ENCODE results near the gene KCNT2. TPM values are rescaled to one million over a fixed set of nuclear protein-coding genes. Genes with fewer than 3 reads are reported as not detected.

The KCNT2 gene
- total RNA-seq, 4 donors from 2014 or later: 0.35 to 2.3 (median 0.91) TPM; not detected in 1

DNA sequence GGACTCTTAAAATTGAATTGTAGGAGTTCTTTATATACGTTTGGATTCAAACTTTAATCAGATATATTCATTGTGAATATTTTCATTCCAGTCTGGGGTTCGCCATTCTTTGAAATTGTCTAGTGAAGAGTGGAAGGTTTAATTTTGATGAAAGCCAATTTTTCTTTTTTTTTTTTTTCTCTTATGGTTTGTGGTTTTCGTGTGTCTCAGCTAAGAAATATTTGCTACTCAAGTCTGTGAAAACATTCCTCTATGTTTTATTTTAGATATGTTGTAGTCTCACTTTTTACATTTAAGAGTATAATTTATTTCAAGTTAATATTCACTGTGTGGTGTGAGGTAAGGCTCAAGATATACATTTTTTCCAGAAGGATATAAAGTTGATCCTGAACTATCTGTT lies 220.5 kb downstream of the KCNT2 start:
- H3K4me1 ChIP-seq: no peaks in the 10 kb centered on the region
- no peaks in the 10 kb centered on the region for H3K36me3 ChIP-seq
- TF ChIP-seq, protein P1, sequence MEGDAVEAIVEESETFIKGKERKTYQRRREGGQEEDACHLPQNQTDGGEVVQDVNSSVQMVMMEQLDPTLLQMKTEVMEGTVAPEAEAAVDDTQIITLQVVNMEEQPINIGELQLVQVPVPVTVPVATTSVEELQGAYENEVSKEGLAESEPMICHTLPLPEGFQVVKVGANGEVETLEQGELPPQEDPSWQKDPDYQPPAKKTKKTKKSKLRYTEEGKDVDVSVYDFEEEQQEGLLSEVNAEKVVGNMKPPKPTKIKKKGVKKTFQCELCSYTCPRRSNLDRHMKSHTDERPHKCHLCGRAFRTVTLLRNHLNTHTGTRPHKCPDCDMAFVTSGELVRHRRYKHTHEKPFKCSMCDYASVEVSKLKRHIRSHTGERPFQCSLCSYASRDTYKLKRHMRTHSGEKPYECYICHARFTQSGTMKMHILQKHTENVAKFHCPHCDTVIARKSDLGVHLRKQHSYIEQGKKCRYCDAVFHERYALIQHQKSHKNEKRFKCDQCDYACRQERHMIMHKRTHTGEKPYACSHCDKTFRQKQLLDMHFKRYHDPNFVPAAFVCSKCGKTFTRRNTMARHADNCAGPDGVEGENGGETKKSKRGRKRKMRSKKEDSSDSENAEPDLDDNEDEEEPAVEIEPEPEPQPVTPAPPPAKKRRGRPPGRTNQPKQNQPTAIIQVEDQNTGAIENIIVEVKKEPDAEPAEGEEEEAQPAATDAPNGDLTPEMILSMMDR (IDR thresholded peaks at IDR 0.05): no peak
- TF ChIP-seq POLR2A (IDR thresholded peaks at IDR 0.05): no peak
- intact Hi-C loops (cut with DNase I): no loop called here
- no peak overlapping the region for H3K4me3 ChIP-seq
- no peaks in the 10 kb centered on the region for H3K27me3 ChIP-seq
- H3K9me3 ChIP-seq: no peaks in the 10 kb centered on the region
- DNase-seq: no peak
- 71 to 77% methylated on average over 3 of the region's 3 CpGs for WGBS, 2 donors
- H3K27ac ChIP-seq: no peak overlapping the region

- Histone ChIP-seq H3K4me1 (no peaks in the 10 kb centered on the region), H3K4me3 (no peak overlapping the region), H3K27me3 (no peaks in the 10 kb centered on the region), H3K27ac (no peak overlapping the region), H3K9me3 (no peaks in the 10 kb centered on the region), H3K36me3 (no peaks in the 10 kb centered on the region)
- 89 to 98% methylated on average over 4 of the region's 4 CpGs for WGBS, 2 donors
- DNase-seq: no peak
- TF ChIP-seq, protein P1 (IDR thresholded peaks at IDR 0.05): no peak
- no peak for TF ChIP-seq POLR2A (IDR thresholded peaks at IDR 0.05)
- intact Hi-C loops (cut with DNase I): no loop called here
Measured at GRCh38 chr1:196385109-196385508, 223.1 kb downstream of the KCNT2 start.

DNA sequence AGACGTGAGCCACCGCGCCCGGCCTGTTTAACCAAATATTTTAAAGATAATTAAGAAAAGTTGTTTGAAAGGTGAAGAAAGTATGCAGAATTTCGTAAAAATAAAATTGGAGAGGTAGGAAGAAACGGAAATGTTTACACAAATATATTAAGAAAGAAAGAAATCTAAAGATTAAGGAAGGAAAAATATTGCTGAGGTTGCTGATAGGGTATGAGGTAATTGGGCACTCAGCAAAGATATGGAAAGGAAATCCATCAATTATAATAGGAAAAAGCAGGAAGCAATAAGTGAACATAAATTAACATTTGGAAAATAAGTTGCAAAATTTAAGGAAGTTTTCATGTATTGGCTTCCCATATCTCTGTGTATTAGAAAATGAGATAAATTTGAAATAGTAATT lies 225.9 kb downstream of the KCNT2 start:
- no peak overlapping the region for H3K27ac ChIP-seq
- H3K36me3 ChIP-seq: no peaks in the 10 kb centered on the region
- DNase-seq: no peak
- TF ChIP-seq, protein P1 (IDR thresholded peaks at IDR 0.05): no peak
- no peak for TF ChIP-seq POLR2A (IDR thresholded peaks at IDR 0.05)
- no peaks in the 10 kb centered on the region for H3K9me3 ChIP-seq
- 76 to 81% methylated on average over 5 to 6 of the region's 6 CpGs for WGBS, 2 donors
- no peak overlapping the region for H3K4me3 ChIP-seq
- H3K4me1 ChIP-seq: no peaks in the 10 kb centered on the region
- intact Hi-C loops (cut with DNase I): no loop called here
- no peaks in the 10 kb centered on the region for H3K27me3 ChIP-seq

DNA sequence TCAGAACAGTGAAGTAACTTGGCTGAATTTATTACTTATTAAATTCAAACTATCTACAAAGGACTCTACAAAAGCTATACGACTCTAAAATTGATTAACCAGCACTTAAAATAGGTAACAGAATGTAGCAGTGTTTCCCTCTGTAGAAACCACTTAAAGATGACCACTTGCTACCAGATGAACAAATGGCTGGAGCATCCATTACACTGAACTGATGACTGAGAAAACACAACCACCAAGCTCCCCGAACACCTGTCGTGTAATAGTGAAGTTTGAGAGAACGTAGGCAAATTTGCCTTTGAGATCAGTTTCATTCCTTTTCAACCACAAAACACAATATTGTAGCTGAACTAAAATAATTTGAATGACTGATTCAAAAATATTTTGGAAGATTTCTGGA lies 226.7 kb downstream of the KCNT2 start:
- no peak overlapping the region for H3K4me3 ChIP-seq

DNA sequence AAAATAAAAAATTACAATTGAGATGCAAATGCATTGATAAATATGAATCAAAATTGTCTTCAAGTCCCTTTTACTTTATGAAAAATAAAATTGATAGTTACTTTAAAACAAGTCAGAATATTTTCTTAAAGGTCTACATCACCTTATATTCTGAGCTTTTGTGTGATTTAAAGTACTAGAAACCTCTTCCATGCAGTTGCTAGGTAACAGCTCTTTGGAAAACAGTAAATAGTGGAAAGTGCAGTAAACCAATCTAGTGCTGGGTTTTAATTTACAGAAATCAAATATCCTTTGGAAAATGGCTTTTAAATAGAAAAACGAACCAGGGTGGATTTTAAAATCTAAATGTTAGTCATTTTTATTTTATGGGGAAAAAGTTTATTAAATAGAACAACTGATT lies 227.9 kb downstream of the KCNT2 start:
- intact Hi-C loops (cut with DNase I): no loop called here
- DNase-seq: no peak
- Histone ChIP-seq H3K27me3 (no peaks in the 10 kb centered on the region), H3K27ac (no peak overlapping the region), H3K36me3 (no peaks in the 10 kb centered on the region), H3K9me3 (no peaks in the 10 kb centered on the region), H3K4me3 (no peak overlapping the region), H3K4me1 (no peaks in the 10 kb centered on the region)
- 9 to 13% methylated on average over 1 of the region's 1 CpG for WGBS, 2 donors
- no peak for TF ChIP-seq POLR2A (IDR thresholded peaks at IDR 0.05)
- TF ChIP-seq, protein P1 (IDR thresholded peaks at IDR 0.05): no peak

More for the DNA sequence above, 226.7 kb downstream of the KCNT2 start:
- intact Hi-C loops (cut with DNase I): no loop called here
- Histone ChIP-seq H3K9me3 (no peaks in the 10 kb centered on the region), H3K36me3 (no peaks in the 10 kb centered on the region), H3K4me1 (no peaks in the 10 kb centered on the region), H3K27me3 (no peaks in the 10 kb centered on the region), H3K27ac (no peak overlapping the region)
- TF ChIP-seq, protein P1 (IDR thresholded peaks at IDR 0.05): no peak
- TF ChIP-seq POLR2A (IDR thresholded peaks at IDR 0.05): no peak
- WGBS, 2 donors: 91 to 92% methylated on average over 4 of the region's 4 CpGs
- no peak for DNase-seq

Measured in esophagus squamous epithelium (tissue), 5 donors.